ES-I3 (cell line): Measurements from ENCODE around the gene VANGL1.
"Not testable (repeated sequence)": the region's sequence is repeated elsewhere in the genome, so short reads cannot be mapped to it uniquely, and the experiment has no call there.

Experiments used
- H3K36me3 ChIP-seq: 2 replicates; pipeline ENCODE4 v1.6.1; 2013; ENCODE audit warnings: mild to moderate bottlenecking, low read length, control low read depth, moderate library complexity; ENCODE audit not compliant: insufficient read depth
- H3K4me1 ChIP-seq: 2 replicates; pipeline ENCODE4 v1.6.1; 2013; ENCODE audit warnings: mild to moderate bottlenecking, control low read depth, low read length; ENCODE audit not compliant: insufficient read depth
- H3K9ac ChIP-seq: 2 replicates; pipeline ENCODE4 v1.6.1; 2013; ENCODE audit warnings: low read depth, mild to moderate bottlenecking, low read length, moderate library complexity
- H3K9me3 ChIP-seq: 2 replicates; pipeline ENCODE4 v1.6.1; 2013; ENCODE audit warnings: mild to moderate bottlenecking, low read length, moderate library complexity; ENCODE audit not compliant: control insufficient read depth, insufficient read depth

VANGL1 gene

GRCh38 chr1:115632251-115633026 is 9.3 kb upstream of the VANGL1 start:
- Histone ChIP-seq H3K36me3 (no peaks in the 10 kb centered on the region), H3K4me1 (peaks cover 15% of the 10 kb centered on the region), H3K9me3 (no peaks in the 10 kb centered on the region), H3K9ac (no peak overlapping the region)

GRCh38 chr1:115633606-115634005 is 8.2 kb upstream of the VANGL1 start:
- not testable (repeated sequence) for H3K36me3 ChIP-seq, H3K9ac ChIP-seq, H3K9me3 ChIP-seq
- peaks cover 15% of the 10 kb centered on the region for H3K4me1 ChIP-seq

DNA sequence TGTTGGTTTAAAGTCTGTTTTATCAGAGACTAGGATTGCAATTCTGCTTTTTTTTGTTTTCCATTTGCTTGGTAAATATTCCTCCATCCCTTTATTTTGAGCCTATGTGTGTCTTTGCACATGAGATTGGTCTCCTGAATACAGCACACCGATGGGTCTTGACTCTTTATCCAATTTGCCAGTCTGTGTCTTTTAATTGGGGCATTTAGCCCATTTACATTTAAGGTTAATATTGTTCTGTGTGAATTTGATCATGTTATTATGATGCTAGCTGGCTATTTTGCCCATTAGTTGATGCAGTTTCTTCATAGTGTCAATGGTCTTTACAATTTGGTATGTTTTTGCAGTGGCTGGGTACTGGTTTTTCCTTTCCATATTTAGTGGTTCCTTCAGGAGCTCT is 4.5 kb upstream of the VANGL1 start:
- H3K36me3 ChIP-seq: not testable (repeated sequence)

GRCh38 chr1:115640384-115640783 is 1.4 kb upstream of the VANGL1 start:
- Histone ChIP-seq H3K36me3 (no peaks in the 10 kb centered on the region), H3K9ac (no peak overlapping the region), H3K9me3 (no peaks in the 10 kb centered on the region; the same call in 1 of the 2 replicates), H3K4me1 (peaks cover 11% of the 10 kb centered on the region)

More for the DNA sequence above, 4.5 kb upstream of the VANGL1 start:
- H3K4me1 ChIP-seq, H3K9ac ChIP-seq, H3K9me3 ChIP-seq: not testable (repeated sequence)

DNA sequence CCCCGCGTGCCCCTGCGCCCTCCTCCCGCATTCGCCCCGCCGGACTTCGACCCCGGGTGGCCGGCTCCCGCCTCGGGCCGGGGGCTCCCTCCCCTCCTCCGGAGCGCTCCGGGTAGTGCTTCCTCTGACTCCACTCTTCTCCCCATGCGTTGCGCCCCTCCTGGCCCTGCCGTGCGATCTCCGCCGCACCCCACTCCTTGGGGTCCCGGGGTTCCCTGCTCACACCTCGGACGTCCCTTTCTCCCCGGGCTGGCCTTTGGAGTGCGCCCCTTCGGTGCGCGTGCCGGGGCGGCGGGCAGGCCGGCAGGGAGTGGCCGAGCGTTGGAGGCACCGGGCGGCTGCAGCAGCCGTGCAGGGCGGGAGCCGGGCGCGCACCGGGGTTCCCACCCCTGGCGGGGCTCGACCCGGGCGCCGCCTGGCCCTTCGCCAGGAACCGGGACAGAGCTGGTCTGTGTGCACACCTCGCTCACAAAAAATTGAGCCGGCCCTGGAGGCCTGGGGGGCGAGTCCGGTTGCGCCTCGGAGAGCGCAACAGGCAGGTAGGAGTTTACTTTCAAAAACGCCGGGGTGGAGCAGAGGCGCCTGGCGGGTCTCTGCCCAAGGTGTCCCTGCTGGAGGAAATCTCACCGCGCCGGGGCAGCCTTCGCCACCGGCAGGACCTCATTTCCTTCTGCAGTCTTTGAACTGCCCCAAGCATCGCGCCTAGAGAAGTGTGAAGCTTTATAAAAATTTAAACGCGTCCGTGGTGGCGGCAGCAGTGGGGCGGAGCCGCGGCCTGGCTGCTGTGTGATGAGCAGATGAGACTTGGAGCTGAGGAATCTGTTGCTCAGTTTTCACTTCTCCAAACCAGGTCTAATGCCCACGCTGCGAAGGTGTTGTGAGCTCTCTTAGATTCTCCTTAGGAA is 650 bp downstream of the VANGL1 start:
- H3K9me3 ChIP-seq: no peaks in the 10 kb centered on the region; the same call in 1 of the 2 replicates
- H3K9ac ChIP-seq: peak overlapping the region; percentile 93
- H3K36me3 ChIP-seq: no peaks in the 10 kb centered on the region
- peaks cover 19% of the 10 kb centered on the region for H3K4me1 ChIP-seq

DNA sequence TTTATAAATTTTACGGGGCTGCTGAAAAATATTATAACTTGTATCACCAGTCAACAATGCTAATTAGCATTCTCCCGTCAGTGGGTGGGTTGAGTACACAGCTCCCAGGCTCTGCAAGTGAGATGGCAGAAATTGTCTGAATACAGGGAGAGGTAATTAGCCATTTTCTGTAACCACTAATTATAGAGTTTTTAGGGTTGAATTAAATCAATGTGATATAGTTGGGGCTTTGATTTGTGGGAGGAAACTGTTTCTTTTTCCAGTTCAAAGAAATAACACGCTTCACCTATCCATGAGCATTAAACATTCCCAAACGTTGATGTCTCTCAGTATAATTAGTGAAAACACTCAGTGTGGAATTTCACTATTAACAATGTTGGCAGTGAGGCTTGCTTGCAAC is 1.5 kb downstream of the VANGL1 start:
- Histone ChIP-seq H3K9me3 (no peaks in the 10 kb centered on the region; the same call in 1 of the 2 replicates), H3K9ac (peak overlapping the region; percentile 93; the same call in 1 of the 2 replicates), H3K4me1 (peaks cover 26% of the 10 kb centered on the region), H3K36me3 (no peaks in the 10 kb centered on the region)

GRCh38 chr1:115643666-115644065 is 1.9 kb downstream of the VANGL1 start:
- Histone ChIP-seq H3K36me3 (no peaks in the 10 kb centered on the region), H3K9ac (no peak overlapping the region), H3K4me1 (peaks cover 31% of the 10 kb centered on the region), H3K9me3 (no peaks in the 10 kb centered on the region; the same call in 1 of the 2 replicates)

DNA sequence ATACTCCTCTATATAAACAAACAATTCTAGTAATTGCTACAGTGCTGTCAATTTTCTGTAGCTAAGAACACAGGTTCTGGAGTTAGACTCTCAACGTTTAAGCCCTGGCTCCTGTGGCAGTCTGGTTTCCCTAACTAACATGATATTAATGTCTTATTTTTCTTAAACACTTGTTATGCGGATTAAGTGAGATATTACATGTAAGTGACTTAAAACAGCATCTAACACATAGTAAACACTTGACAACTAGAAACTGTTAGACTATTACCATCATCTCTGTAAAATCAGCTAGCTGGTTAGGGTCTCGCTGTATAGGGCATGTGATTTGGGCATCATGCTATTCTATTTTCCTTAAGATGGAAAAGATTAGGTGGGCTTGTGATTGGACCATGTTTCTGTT is 2.3 kb downstream of the VANGL1 start:
- Histone ChIP-seq H3K36me3 (no peaks in the 10 kb centered on the region), H3K9ac (no peak overlapping the region), H3K4me1 (peaks cover 35% of the 10 kb centered on the region), H3K9me3 (no peaks in the 10 kb centered on the region; the same call in 1 of the 2 replicates)

- Histone ChIP-seq H3K4me1 (peaks cover 59% of the 10 kb centered on the region), H3K9me3 (no peaks in the 10 kb centered on the region), H3K36me3 (no peaks in the 10 kb centered on the region), H3K9ac (no peak overlapping the region)
Observed at GRCh38 chr1:115647047-115647446, 5.3 kb downstream of the VANGL1 start.

DNA sequence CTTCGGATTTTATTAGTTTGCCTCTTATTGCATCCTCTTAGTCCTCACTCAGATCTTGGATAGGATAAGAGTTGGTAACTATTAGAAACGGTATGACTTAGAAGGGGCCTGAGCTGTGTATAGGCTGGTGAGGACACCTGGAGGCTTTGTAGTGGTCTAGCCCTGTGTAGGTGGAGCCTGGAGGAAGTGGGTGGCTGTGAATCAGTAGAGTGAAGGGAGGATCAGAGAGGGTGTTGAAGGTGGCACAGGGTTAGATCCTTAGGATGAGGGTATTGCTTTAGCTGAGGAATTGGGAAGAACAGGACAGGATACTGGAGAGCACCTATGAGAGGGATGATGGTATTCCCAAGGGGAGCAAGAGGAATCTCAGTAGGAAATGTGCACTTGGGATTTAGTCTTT is 5.7 kb downstream of the VANGL1 start:
- H3K9me3 ChIP-seq: no peaks in the 10 kb centered on the region
- H3K9ac ChIP-seq: no peak overlapping the region
- peaks cover 59% of the 10 kb centered on the region for H3K4me1 ChIP-seq

DNA sequence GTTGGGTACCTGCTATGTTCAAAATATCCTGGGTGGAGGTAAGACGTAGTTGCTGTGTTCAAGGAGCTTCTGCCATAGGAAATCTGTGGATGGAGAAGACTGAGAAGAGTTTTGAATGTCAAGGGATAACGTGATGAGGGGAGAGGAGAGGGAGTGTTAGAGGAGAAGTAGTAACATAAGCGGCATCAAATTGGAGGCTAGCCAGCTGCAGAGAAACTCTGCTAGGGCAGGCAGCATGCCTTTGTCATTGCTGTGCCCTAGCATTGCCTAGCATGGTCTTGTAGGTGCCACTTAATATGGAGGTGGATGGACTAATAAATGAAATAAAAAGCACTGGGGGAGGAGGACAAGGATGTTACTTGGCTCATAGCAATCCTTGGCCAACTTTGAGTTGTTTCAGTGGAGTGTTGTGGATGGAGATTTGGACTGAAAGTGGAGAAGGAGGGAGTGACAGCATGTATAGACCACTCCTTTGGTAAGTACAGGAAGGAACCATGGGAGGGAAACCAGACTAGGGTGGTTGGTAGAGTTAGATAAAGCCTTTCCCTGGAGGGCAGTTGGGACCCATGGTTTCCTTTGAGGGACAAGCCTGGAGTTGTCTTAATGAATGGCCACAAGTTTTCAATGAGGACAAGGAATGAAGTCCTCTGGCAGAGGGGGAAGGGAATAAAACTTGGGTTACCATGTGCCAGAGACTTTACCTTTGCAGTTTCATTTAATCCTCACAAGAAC is 6.3 kb downstream of the VANGL1 start:
- H3K9ac ChIP-seq: no peak overlapping the region

More for the DNA sequence above, 5.7 kb downstream of the VANGL1 start:
- H3K36me3 ChIP-seq: no peaks in the 10 kb centered on the region

DNA sequence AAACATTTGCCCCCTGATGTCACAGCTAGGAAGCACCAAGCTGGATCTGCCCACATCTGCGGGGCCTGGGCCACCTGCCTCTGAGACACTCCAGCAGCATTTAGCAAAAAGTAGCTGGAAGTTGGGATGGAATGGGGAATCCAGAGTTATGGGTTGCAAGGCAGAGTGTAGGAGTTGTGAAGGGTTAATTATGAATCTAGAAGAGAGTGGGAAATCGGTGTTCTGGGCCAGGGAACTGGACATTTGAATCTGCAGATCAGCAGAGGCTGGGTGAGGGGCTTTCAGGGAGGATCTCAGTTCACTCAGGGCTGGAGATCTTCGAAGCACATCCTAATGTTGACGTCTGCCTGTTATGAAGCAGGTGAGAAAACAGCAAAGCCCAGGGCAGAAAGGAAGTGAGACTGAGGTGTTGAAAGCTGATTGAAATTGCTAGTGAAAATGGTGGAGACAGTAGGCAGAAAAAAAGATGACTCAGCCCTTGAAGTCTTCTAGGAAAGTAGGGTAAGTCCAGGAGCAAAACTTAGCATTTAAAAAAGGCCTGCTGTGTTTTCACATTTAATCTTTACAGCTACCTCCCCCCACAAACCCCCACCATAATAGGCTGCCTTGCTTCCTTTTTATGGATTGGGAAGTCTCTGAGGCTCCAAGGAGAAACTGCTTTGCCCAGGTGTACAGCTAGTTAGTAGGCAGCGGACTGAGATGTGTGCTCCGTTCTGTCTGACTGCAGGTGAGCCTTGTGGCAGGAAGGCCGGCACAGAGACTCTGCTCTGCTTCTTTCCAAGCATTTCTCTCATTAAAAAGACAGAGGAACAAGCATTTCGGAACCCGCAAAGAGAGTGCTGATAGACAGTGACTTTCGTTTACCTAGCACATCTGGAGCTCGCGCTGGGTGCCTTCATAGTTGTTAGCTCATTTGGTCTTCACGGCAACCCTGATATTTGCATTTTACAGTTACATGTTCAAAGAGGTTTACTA is 7.2 kb downstream of the VANGL1 start:
- no peaks in the 10 kb centered on the region for H3K36me3 ChIP-seq
- no peak overlapping the region; the same call in 1 of the 2 replicates for H3K9ac ChIP-seq
- H3K4me1 ChIP-seq: peaks cover 55% of the 10 kb centered on the region
- H3K9me3 ChIP-seq: no peaks in the 10 kb centered on the region

More for the DNA sequence above, 6.3 kb downstream of the VANGL1 start:
- no peaks in the 10 kb centered on the region for H3K9me3 ChIP-seq
- no peaks in the 10 kb centered on the region for H3K36me3 ChIP-seq
- peaks cover 59% of the 10 kb centered on the region for H3K4me1 ChIP-seq

- peaks cover 59% of the 10 kb centered on the region for H3K4me1 ChIP-seq
Observed at GRCh38 chr1:115649964-115650363, 8.2 kb downstream of the VANGL1 start.

More at GRCh38 chr1:115649964-115650363, 8.2 kb downstream of the VANGL1 start:
- H3K36me3 ChIP-seq: no peaks in the 10 kb centered on the region
- no peaks in the 10 kb centered on the region for H3K9me3 ChIP-seq
- H3K9ac ChIP-seq: no peak overlapping the region; the same call in 1 of the 2 replicates
